Stimulated activated CD8-positive, alpha-beta memory T cell treated with anti-CD3 and anti-CD28 coated beads, Interleukin-7, amount 100 ng/mL, for 48 hours (primary cell): ENCODE results near the gene NEURL1.
A peak's percentile ranks its signal among the peaks of the same experiment; 100 is the strongest.

Source experiments
- DNase-seq, 2 donors: peaks; one replicate each; pipeline ENCODE4 v3.0.0-alpha.2; 2020; ENCODE audit warnings: low read depth in 1 of 2; ENCODE audit errors: extremely low read depth in 1 of 2

NEURL1 gene

DNA sequence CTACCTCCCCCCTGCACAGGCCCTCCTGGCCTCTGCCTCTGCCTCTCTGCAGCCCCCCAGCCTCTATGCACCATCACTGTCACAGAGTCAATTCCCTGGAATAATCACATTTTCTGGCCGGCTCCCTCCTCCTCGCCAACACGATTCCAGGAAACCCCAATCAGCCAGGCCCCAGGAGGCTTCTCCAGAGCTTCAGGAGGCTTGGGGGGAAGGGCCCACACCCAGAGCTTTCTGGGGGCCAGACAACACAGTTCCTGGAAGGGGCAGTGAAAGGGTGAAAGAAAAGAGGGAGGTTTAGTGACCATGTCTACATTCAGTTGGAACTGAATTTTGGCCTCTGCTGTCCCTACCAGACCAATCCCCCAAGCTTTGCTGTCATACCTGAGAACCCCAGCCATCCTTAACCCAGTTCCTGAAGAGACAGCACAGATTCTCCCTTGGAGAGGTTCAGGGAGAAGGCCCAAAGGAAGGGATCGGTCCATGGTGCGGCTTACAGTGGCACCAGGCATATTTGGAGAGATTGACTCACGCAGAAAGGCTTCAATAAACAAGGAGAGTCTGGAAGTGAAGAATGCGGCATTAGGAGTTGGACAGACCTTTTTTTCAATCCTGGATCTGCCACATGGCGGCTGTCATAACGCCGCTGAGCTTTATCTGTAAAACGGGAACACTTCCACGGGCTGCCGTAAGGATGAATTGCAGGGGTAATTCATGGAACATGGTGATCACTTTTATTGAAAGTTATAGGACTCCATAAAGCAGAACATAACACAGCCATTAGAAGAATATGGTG, 89.0 kb downstream of the NEURL1 start:
- DNase-seq: no peak

DNA sequence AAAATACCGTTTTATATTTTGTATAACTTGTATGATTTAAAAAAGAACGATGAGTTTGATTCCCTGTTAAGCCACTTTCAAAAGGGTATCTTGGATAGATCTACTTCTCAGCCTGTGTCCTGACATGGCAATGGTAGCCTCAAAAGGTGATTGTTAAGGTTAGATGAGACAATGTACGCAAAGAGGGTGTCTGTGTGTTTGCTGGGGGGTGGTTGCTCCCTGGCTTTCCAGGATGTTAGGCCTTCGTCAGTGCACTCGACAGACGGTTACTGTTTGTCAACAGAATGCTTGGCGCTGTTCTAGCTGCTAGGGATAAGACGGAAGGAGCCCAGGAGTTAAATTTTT, 90.3 kb downstream of the NEURL1 start:
- DNase-seq: no peak

- DNase-seq: peak in 1 of 2 donors; percentile 30
These were observed 90.9 kb downstream of the NEURL1 start for GRCh38 chr10:103584216-103585010.

GRCh38 chr10:103585011-103585405, 91.5 kb downstream of the NEURL1 start:
- no peak for DNase-seq

DNA sequence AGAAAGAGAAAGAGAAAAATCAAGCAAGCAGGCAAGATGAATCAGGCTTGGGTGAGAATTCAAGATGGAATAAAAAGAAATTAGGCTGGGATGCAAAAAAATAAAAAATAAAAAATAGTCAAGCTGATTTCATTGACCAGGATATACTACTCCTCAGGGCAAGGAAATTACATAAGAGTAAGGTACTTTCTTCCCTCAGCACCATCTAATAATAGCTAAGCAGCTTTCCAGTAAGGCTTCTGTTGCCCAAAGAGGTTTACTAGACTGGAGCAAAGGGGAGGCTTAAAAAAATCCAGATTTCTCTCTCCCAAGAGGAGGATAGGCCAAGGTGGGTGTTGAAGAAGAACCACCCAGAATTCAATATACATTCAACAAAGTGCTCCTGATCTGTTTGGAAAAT, 93.6 kb downstream of the NEURL1 start:
- DNase-seq: no peak

DNA sequence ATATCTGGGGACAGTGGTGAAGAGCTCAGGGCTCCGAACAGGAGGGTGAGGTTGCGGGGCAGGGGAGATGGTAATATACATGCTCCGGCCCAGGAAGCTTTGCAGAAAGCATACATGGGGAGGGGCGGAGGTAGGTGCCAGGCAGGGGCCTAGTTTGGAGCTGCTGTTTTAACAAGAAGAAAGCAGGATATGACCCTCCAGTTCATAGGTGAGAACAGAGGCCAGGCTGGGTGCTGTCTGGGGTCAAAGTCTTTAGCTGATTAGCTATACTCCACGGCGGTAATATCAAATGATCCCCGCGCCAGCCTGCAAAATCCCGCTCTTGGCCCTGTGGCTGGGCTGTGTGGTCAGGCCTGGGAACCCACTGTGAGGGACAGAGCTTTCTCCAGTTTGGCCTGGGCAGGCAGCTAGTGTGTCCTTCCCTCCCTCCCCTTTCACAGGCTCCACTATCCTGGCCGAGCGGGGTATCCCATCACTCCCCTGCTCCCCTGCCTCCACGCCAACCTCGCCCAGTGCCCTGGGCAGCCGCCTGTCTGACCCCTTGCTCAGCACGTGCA, 95.6 kb downstream of the NEURL1 start:
- no peak for DNase-seq

GRCh38 chr10:103590060-103590459, 96.6 kb downstream of the NEURL1 start:
- no peak for DNase-seq

- no peak for DNase-seq
These were observed 97.3 kb downstream of the NEURL1 start for GRCh38 chr10:103590744-103591291.

- DNase-seq: peak in 1 of 2 donors; percentile 16
These were observed 98.9 kb downstream of the NEURL1 start for GRCh38 chr10:103592186-103593021.

- no peak for DNase-seq
These were observed 99.6 kb downstream of the NEURL1 start for GRCh38 chr10:103593022-103593570.

- DNase-seq: no peak
These were observed 102.6 kb downstream of the NEURL1 start for GRCh38 chr10:103595933-103596726.

DNA sequence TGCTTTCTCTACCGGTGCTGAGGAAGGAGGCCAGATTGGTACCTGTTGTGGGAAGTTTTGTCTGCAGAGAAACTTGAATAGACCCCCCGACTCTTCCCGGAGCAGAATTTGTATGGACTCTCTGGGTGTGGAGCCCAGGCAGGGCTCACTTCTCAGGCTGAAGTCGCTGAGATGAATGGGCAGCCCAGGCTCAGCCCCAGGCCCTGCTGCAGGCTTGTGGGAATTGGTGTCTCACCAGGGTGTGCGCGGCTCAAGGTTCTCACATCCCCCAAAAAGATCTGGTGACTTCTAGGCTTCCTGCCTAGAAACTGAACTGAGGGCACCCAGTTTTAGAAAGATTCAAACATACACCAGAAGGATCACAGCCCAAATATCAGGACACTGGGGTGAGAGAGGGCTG, 103.5 kb downstream of the NEURL1 start:
- no peak for DNase-seq

GRCh38 chr10:103598654-103599115, 105.2 kb downstream of the NEURL1 start:
- DNase-seq: no peak

DNA sequence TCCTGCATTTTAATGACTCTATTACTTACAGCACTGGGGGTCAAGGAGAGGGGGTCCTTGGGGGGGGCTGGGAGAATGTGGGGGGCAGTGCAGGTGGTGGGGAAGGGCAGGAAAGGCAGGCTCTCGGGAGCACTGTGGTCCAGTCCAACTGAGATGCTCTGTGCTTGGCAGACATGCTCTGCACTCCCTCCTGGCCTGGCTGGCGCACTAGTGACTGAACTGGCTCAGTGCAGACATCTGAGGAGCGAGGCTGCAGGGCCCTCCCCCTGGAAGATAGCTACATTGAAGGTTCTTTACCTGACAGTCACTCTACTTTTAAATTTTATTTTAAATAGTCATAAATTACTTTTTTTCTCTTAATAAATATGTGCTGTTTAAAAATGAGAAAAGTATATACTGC, 105.7 kb downstream of the NEURL1 start:
- DNase-seq: no peak

- no peak for DNase-seq
These were observed 106.4 kb downstream of the NEURL1 start for GRCh38 chr10:103599907-103600306.

GRCh38 chr10:103600325-103600724, 106.8 kb downstream of the NEURL1 start:
- no peak for DNase-seq

DNA sequence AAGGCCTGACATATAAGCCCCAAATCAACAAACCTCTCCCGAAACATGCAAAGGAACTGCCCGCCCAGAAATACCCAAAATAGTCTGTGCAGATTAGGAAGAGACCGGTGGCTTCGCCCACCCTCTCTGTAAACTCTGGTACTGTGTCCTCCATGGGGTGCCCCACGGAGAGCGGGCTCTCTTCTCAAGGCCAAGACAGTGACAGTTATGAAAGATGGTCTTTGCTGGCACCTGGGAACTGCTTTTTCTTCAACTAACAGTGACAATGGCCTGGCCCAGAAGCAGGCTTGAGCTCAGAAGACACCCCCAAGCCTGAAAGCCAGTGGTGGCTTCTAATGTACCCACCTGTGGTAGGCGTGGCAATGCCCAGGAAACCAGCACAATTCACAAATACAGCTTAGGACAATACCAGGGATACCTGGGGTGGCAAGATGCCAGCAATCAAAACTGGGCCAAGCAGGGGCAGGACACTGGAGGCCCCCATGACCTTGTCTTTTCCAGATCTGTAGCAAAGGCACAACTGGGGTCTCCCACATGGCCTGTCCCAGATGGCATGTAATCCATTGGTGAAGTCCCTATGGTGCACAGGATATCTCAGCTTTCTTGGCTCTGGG, 107.6 kb downstream of the NEURL1 start:
- no peak for DNase-seq

DNA sequence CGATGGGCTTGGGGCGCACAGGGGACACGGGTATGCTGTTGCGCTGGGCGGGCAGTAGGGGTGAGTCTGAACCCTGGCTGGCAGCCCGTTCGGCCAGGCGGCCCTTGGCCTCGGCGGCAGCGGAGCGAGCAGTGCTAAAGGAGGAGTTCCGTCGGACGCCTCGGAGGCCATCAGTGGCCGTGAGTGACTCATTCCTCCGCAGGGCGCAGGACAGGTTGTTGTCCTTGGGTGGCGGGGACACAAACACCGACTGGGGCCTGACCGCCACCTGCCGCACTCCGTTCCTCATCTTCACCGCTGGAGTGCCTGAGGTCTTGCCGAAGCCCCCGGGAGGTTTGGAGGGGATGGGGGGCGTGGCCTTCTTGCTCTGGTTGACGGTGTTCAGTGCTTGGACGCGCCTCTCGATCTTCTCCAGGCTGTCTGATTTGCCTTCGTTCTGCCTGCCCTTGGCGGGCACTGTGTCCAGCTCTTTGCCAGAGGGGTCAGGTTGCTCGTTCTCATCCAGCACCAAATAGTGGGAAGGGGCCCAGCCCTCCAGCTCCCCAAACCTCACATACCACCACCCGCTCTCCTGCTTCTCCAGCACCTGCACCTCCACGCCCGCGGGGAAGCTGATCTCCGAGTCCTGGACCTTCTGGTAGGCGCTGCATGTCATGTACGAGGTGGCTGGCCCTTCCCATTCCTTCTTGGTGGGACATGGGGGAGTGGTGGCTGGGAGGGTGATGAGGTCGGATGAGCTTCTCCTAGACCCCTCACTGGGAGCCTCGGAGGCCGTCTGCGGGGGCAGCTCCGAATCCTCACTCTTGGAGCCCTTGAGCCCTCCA, 108.7 kb downstream of the NEURL1 start:
- no peak for DNase-seq
